Stimulated activated CD8-positive, alpha-beta memory T cell treated with anti-CD3 and anti-CD28 coated beads, Interleukin-2, amount 100 ng/mL, for 1 hour (primary cell): ENCODE data around the gene ANAPC13.

ENCODE experiments used
- DNase-seq, 2 donors: peaks; one replicate each; pipeline ENCODE4 v3.0.0-alpha.2; 2020; ENCODE audit warnings: low read depth in 2 of 2

ANAPC13 gene

GRCh38 chr3:134453631-134454030 lies 32.2 kb downstream of the ANAPC13 start:
- no peak for DNase-seq

GRCh38 chr3:134449951-134450350 lies 35.8 kb downstream of the ANAPC13 start:
- DNase-seq: no peak

GRCh38 chr3:134449277-134449676 lies 36.5 kb downstream of the ANAPC13 start:
- DNase-seq: no peak

DNA sequence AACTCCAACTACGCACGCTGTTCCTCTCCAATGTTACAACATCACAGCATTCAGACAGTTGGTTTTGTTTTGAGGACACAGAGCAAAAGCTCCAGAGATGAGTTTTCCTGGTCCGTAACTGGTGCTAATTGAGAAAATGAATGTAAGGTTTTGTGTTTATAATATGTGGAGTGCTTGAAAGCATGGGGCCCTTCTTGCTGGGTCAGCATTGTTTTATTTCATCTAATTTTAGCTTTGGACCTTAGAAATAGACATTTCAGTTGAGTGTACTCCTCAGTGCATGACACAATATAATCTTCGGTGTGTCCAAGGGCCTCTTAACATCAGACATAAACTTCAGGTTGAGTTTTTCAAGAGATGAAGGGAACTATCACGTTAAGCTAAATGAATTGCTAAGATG lies 37.1 kb downstream of the ANAPC13 start:
- no peak for DNase-seq

- DNase-seq: no peak
Observed at GRCh38 chr3:134447351-134447750, 38.4 kb downstream of the ANAPC13 start.

DNA sequence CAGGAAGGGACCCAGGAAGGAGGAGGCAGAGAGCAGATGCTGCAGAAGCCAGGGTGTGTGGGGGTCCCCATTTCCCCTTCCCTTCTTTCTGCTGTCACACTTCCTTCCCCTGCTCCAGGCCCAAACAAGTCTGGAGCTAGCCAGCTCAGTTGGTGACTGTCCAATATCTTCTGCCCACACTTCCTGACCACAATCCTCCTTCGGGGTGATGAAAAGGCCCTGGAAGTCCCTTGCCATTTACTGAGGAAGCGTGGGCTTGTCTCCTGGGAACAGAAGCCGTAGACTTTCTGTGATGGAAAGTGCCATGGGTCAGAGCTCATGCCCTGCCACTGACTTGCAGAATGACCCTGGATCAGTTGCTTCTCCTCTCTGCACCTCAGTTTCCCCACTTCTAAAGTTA lies 39.0 kb downstream of the ANAPC13 start:
- no peak for DNase-seq

DNA sequence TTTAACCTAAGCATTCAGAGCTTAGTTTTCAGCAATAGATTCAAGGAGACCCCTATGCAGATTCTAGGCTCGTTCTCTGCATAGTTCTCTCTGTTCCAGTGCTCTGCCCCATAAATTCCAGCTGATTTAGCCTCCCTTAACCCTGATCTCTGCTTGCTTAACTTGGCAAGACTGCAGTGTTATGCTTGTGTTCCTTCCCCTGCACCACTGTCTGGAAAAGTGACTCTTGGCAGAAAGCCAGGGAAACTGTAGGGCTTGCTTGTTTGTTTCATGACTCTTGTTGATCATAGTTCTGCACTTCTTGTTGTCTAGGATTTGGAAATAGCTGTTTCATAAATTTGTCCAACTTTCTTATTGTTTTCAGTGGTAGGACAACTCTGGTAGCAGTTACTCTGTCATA lies 40.1 kb downstream of the ANAPC13 start:
- no peak for DNase-seq

DNA sequence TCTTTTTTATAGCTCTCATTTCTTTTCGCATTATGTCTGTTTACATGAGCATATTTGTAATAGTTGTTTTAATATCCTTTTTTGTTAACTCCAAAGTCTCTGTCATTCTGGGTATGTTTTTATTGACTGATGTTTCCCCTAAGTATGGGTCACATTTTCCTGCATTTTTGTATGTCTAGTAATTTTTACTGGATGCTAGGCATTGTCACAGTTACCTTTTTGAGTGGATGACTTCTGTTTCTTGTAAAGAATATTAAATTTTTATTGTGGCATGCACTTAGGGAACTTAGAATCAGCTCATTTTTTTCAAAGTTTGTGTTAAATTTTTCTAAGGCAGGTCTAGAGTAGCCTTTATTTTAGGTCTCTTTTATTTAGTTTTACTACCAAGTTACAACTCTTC lies 40.7 kb downstream of the ANAPC13 start:
- no peak for DNase-seq

DNA sequence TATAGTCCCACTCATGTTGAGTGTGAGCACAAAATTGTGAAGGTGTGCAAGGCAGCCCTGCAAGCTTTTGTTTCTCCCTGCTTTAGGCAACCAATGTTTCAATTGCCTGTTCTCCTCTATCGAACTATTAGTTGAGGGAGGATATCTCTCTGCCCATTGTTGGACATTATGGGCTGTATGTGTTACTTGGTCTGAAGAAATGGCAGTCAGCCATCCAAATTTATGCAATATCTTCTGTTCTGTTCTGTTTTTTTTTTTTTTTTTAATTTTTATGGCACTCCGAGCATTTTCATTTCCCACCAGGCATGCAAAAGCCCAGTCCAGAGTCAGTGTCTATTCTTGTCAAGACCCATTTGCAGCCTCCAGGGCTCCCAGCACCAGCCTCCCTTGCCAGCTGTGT lies 44.0 kb downstream of the ANAPC13 start:
- no peak for DNase-seq

GRCh38 chr3:134441321-134441720 lies 44.5 kb downstream of the ANAPC13 start:
- DNase-seq: no peak

- DNase-seq: no peak
Observed at GRCh38 chr3:134437211-134437752, 48.5 kb downstream of the ANAPC13 start.

DNA sequence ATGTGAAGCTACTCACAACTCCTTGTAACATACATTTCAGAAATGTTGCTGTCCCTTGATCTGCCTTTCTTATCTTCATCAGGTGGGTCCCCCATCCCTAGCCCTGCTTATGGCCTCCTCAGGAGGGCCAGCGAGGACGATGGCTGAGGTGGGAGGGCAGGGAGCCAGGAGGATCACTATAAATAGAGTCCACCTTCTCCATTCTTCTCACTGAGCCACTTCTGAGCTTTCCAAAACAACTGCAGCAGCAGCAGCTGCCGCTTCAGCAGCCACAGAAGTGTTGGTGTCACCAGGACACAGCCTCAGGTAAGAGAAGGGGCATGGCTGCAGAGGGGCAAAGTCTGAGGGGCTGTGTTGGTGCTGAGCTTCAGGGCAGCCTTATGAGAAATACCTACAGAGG lies 53.5 kb downstream of the ANAPC13 start:
- DNase-seq: no peak

DNA sequence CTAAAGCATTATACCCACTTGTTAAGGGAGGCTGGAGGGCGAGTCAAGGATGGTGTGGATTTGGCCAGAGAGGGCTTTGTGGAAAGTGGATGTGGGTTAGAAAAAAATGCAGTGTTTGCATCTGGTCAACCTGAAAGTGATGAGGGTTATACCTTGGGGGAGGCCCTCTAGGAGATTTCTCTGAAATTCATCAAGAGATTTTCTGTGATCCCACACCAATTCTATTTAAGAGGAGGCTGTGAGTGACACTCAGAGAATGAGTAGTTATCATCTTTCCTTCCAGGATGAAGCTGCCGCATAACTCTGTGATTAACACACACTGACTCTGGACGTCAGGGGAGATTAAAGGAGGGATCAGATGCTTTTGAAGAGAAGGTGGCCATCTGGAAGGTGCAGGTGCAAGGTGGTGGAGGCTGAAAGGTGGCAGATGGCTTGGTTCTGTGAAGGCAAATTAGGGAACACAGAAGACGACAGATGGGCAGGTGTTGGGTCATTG lies 54.8 kb downstream of the ANAPC13 start:
- DNase-seq: no peak

DNA sequence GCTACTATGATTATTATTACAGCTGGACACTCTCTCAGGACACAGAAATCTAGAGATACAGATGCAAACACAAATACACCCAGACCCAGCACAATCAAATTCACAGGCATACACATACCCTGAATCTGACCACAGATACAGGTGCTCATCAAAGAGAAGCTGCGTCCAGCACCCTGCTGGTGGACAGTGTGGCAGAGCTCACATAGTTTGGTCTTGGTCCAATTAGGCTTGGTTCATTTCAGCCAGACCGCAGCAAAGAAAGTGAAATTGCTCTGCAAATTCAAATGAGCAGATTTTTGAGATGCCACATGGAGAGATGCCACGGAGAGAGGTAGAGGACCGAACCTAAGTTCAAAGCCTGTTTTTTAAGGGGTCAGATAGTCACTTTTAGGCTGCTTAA lies 55.6 kb downstream of the ANAPC13 start:
- no peak for DNase-seq

GRCh38 chr3:134428401-134428800 lies 57.4 kb downstream of the ANAPC13 start:
- DNase-seq: no peak
